HepG2 (cell line): Measurements from ENCODE around the gene ELMOD3. TPM values are rescaled to one million over a fixed set of nuclear protein-coding genes. Genes with fewer than 3 reads are reported as not detected.
A peak's percentile ranks its signal among the peaks of the same experiment; 100 is the strongest.

Source experiments
- EZH2 ChIP-seq: conservative IDR thresholded peaks from 2 replicates; pipeline ENCODE4 v1.6.1; 2012; ENCODE audit warnings: mild to moderate bottlenecking, low read depth, low read length, moderate library complexity
- HDAC1 ChIP-seq: sonication (generic); formaldehyde crosslinking; IDR thresholded peaks from 2 replicates; pipeline ENCODE4 v1.5.1; 2020; ENCODE audit warnings: mild to moderate bottlenecking, missing genetic modification reagents
- RBM22 ChIP-seq: fragments of 200-400 bp; formaldehyde crosslinking; optimal IDR thresholded peaks from 2 replicates; pipeline ENCODE3; 2017; ENCODE audit warnings: mild to moderate bottlenecking, low read length, moderate library complexity
- RORA ChIP-seq: sonication (generic); formaldehyde crosslinking; IDR thresholded peaks from 2 replicates; pipeline ENCODE4 v1.5.0; 2020; ENCODE audit warnings: mild to moderate bottlenecking, missing genetic modification reagents, moderate library complexity
- SETDB1 ChIP-seq: sonication (generic); formaldehyde crosslinking; IDR thresholded peaks from 2 replicates; pipeline ENCODE4 v1.5.1; 2020; ENCODE audit warnings: missing genetic modification reagents, mild to moderate bottlenecking, borderline replicate concordance
- SIX4 ChIP-seq: sonication (generic); formaldehyde crosslinking; IDR thresholded peaks from 2 replicates; pipeline ENCODE4 v1.4.0; 2020; ENCODE audit warnings: missing genetic modification reagents
- SNRNP70 ChIP-seq: fragments of 200-400 bp; formaldehyde crosslinking; IDR thresholded peaks from 2 replicates; pipeline ENCODE4 v1.6.1; 2017; ENCODE audit warnings: mild to moderate bottlenecking, low read depth, low read length, moderate library complexity
- TBX2 ChIP-seq: sonication (generic); formaldehyde crosslinking; IDR thresholded peaks from 2 replicates; pipeline ENCODE4 v1.5.0; 2020; ENCODE audit warnings: missing genetic modification reagents, mild to moderate bottlenecking, borderline replicate concordance
- ZBTB1 ChIP-seq: sonication (generic); formaldehyde crosslinking; IDR thresholded peaks from 2 replicates; pipeline ENCODE4 v1.4.0; 2020; ENCODE audit warnings: missing genetic modification reagents, borderline replicate concordance
- ZBTB7A ChIP-seq: sonication (generic); formaldehyde crosslinking; IDR thresholded peaks from 2 replicates; pipeline ENCODE4 v1.8.0; 2022; ENCODE audit warnings: mild to moderate bottlenecking, missing genetic modification reagents
- ZFP90 ChIP-seq: sonication (generic); formaldehyde crosslinking; IDR thresholded peaks from 2 replicates; pipeline ENCODE4 v1.8.0; 2022; ENCODE audit warnings: missing genetic modification reagents, mild to moderate bottlenecking, inconsistent platforms, borderline replicate concordance
- ZNF230 ChIP-seq: sonication (generic); formaldehyde crosslinking; IDR thresholded peaks from 2 replicates; pipeline ENCODE4 v1.4.0; 2020; ENCODE audit warnings: mild to moderate bottlenecking, missing genetic modification reagents
- ZNF326 ChIP-seq: sonication (generic); formaldehyde crosslinking; IDR thresholded peaks from 2 replicates; pipeline ENCODE4 v1.4.0; 2020; ENCODE audit warnings: missing genetic modification reagents, borderline replicate concordance
- ZNF44 ChIP-seq: sonication (generic); formaldehyde crosslinking; IDR thresholded peaks from 2 replicates; pipeline ENCODE4 v1.5.1; 2020; ENCODE audit warnings: mild to moderate bottlenecking, missing genetic modification reagents
- ZNF788 ChIP-seq: sonication (generic); formaldehyde crosslinking; IDR thresholded peaks from 2 replicates; pipeline ENCODE4 v1.5.0; 2020; ENCODE audit warnings: mild to moderate bottlenecking, missing genetic modification reagents, borderline replicate concordance
- polyA plus RNA-seq, 8 experiments: library from polyadenylated mRNA; depleted of rRNA in 3 of 8; stranded (reverse) in 7 of 8; unstranded in 1 of 8; fragments of >200 nt; fragmentation: Illumina TruSeq in 4 of 8; extraction: Trizol in 4 of 8; gene quantifications; 2 replicates each; pipeline versions ENCODE4 v1.2.1 to v1.2.3, GENCODE V29; 2011 to 2016; ENCODE audit warnings: low read depth in 4 of 8, missing spikeins in 1 of 8, mixed read lengths in 1 of 8; ENCODE audit not compliant: insufficient read depth in 1 of 8
- total RNA-seq, 5 experiments: library from RNA; depleted of rRNA; stranded (reverse); fragments of >200 nt; fragmentation: Illumina TruSeq; extraction: Trizol; gene quantifications; 2 replicates each; pipeline ENCODE4 v1.2.3, GENCODE V29; 2016; ENCODE audit warnings: low read depth in 1 of 5
- TF ChIP-seq, protein P1 (sequence below): IDR thresholded peaks from 2 replicates; pipeline ENCODE4 v1.6.1; 2016
- TF ChIP-seq, protein P2 (sequence below): sonication (generic); formaldehyde crosslinking; IDR thresholded peaks from 2 replicates; pipeline ENCODE4 v1.4.0; 2020; ENCODE audit warnings: mild to moderate bottlenecking, missing genetic modification reagents
- TF ChIP-seq, protein P3 (sequence below), 2 experiments: IDR thresholded peaks; 2 replicates each; pipeline ENCODE4 v1.6.1; 2011 to 2012; ENCODE audit warnings: low read length in 2 of 2, borderline replicate concordance in 1 of 2, low read depth in 1 of 2, mild to moderate bottlenecking in 1 of 2, moderate library complexity in 1 of 2
- TF ChIP-seq, protein P4 (sequence below): sonication (generic); formaldehyde crosslinking; IDR thresholded peaks from 2 replicates; pipeline ENCODE4 v1.8.1; 2022; ENCODE audit warnings: low read depth, mild to moderate bottlenecking, missing genetic modification reagents

The ELMOD3 gene
- total and polyA plus RNA-seq, 2 of the 13 experiments (the other 11 are each of a cell fraction or from before 2014, with no cell fraction given): 13.3 to 19.5 TPM

DNA sequence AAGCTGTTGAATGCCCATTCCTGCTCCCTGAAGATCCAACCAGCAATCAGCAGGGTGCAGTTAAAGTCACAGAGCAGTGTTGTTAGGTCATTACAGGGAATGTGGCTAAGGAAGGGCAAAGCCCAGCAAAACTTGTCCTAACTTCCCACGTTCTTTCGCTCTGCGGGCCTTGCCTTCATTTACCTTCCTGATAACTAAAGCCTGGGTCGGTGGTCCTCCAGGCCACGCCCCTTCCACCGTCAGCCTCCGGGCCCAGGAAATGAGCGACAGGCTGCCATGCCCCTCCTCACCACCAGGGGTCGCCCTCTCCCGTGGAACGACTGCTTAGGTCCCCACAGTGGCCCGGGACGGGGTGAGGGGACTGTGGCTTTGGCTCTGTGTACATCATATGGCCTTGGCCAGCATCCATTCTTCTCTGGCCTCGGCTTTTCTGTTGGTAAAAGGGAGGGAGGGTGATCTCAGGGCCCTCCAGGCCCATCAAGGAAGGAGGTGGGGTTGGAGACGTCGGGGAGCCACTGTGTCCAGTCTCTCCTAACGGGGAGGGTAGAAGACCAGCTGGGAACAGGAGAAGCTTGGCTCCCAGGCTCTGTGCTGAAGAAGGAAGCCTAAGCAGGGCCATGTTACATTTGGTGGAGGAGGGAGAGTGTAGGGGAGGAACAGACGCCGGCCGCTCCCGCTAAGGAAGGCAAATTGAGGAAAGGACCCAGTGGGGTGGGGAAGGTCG, 66.1 kb downstream of the ELMOD3 start (continued):
- TF ChIP-seq, protein P1, sequence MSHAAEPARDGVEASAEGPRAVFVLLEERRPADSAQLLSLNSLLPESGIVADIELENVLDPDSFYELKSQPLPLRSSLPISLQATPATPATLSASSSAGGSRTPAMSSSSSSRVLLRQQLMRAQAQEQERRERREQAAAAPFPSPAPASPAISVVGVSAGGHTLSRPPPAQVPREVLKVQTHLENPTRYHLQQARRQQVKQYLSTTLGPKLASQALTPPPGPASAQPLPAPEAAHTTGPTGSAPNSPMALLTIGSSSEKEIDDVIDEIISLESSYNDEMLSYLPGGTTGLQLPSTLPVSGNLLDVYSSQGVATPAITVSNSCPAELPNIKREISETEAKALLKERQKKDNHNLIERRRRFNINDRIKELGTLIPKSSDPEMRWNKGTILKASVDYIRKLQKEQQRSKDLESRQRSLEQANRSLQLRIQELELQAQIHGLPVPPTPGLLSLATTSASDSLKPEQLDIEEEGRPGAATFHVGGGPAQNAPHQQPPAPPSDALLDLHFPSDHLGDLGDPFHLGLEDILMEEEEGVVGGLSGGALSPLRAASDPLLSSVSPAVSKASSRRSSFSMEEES (CRISPR knock-in tag): 0 out of 2 replicates have a peak, but pooled peaks have one; percentile 46
- peak; percentile 53 for TF ChIP-seq SIX4 (CRISPR knock-in tag)
- no peak for TF ChIP-seq ZNF44 (CRISPR knock-in tag)
- TF ChIP-seq ZBTB7A (CRISPR knock-in tag): peak; percentile 99
- no peak for TF ChIP-seq TBX2 (CRISPR knock-in tag)
- no peak for TF ChIP-seq ZFP90
- no peak for TF ChIP-seq ZNF788 (CRISPR knock-in tag)
- no peak for TF ChIP-seq EZH2
- TF ChIP-seq, protein P2, sequence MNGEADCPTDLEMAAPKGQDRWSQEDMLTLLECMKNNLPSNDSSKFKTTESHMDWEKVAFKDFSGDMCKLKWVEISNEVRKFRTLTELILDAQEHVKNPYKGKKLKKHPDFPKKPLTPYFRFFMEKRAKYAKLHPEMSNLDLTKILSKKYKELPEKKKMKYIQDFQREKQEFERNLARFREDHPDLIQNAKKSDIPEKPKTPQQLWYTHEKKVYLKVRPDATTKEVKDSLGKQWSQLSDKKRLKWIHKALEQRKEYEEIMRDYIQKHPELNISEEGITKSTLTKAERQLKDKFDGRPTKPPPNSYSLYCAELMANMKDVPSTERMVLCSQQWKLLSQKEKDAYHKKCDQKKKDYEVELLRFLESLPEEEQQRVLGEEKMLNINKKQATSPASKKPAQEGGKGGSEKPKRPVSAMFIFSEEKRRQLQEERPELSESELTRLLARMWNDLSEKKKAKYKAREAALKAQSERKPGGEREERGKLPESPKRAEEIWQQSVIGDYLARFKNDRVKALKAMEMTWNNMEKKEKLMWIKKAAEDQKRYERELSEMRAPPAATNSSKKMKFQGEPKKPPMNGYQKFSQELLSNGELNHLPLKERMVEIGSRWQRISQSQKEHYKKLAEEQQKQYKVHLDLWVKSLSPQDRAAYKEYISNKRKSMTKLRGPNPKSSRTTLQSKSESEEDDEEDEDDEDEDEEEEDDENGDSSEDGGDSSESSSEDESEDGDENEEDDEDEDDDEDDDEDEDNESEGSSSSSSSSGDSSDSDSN (CRISPR knock-in tag): peak; percentile 49; the same call in 1 of the 2 replicates
- TF ChIP-seq, protein P3, sequence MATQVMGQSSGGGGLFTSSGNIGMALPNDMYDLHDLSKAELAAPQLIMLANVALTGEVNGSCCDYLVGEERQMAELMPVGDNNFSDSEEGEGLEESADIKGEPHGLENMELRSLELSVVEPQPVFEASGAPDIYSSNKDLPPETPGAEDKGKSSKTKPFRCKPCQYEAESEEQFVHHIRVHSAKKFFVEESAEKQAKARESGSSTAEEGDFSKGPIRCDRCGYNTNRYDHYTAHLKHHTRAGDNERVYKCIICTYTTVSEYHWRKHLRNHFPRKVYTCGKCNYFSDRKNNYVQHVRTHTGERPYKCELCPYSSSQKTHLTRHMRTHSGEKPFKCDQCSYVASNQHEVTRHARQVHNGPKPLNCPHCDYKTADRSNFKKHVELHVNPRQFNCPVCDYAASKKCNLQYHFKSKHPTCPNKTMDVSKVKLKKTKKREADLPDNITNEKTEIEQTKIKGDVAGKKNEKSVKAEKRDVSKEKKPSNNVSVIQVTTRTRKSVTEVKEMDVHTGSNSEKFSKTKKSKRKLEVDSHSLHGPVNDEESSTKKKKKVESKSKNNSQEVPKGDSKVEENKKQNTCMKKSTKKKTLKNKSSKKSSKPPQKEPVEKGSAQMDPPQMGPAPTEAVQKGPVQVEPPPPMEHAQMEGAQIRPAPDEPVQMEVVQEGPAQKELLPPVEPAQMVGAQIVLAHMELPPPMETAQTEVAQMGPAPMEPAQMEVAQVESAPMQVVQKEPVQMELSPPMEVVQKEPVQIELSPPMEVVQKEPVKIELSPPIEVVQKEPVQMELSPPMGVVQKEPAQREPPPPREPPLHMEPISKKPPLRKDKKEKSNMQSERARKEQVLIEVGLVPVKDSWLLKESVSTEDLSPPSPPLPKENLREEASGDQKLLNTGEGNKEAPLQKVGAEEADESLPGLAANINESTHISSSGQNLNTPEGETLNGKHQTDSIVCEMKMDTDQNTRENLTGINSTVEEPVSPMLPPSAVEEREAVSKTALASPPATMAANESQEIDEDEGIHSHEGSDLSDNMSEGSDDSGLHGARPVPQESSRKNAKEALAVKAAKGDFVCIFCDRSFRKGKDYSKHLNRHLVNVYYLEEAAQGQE (IDR thresholded peaks at IDR 0.05; ENCODE audit: borderline replicate concordance in 1 of 2, low read depth in 1 of 2, low read length in 2 of 2): no peak
- TF ChIP-seq HDAC1 (CRISPR knock-in tag): no peak; the same call in 1 of the 2 replicates
- no peak for TF ChIP-seq SNRNP70
- no peak for TF ChIP-seq SETDB1
- TF ChIP-seq ZNF326: no peak
- TF ChIP-seq RORA (CRISPR knock-in tag): no peak
- no peak for TF ChIP-seq RBM22
- TF ChIP-seq, protein P4, sequence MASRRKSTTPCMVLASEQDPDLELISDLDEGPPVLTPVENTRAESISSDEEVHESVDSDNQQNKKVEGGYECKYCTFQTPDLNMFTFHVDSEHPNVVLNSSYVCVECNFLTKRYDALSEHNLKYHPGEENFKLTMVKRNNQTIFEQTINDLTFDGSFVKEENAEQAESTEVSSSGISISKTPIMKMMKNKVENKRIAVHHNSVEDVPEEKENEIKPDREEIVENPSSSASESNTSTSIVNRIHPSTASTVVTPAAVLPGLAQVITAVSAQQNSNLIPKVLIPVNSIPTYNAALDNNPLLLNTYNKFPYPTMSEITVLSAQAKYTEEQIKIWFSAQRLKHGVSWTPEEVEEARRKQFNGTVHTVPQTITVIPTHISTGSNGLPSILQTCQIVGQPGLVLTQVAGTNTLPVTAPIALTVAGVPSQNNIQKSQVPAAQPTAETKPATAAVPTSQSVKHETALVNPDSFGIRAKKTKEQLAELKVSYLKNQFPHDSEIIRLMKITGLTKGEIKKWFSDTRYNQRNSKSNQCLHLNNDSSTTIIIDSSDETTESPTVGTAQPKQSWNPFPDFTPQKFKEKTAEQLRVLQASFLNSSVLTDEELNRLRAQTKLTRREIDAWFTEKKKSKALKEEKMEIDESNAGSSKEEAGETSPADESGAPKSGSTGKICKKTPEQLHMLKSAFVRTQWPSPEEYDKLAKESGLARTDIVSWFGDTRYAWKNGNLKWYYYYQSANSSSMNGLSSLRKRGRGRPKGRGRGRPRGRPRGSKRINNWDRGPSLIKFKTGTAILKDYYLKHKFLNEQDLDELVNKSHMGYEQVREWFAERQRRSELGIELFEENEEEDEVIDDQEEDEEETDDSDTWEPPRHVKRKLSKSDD (CRISPR knock-in tag): 0 out of 2 replicates have a peak, but pooled peaks have one; percentile 26
- TF ChIP-seq ZNF230 (CRISPR knock-in tag): no peak; the same call in 1 of the 2 replicates
- no peak for TF ChIP-seq ZBTB1 (CRISPR knock-in tag)
